Tibial artery (tissue), 4 donors: Measurements from ENCODE around the gene TRPV3.
"Not testable (repeated sequence)": the region's sequence is repeated elsewhere in the genome, so short reads cannot be mapped to it uniquely, and the experiment has no call there.

Source experiments
- DNase-seq, 2 donors: peaks; one replicate each; pipeline ENCODE4 v3.0.0-alpha.2; 2019
- H3K27ac ChIP-seq, 2 donors: fragments of 200-600 bp; sonication (generic) in 1 of 2; 1 replicate in 1 of 2; 2 replicates in 1 of 2; pipeline ENCODE4 v1.5.1; 2018 to 2019; ENCODE audit warnings: mild to moderate bottlenecking in 1 of 2
- H3K27me3 ChIP-seq, 2 donors: fragments of 200-600 bp; sonication (generic) in 1 of 2; one replicate each; pipeline versions ENCODE4 v1.5.1 to v1.6.0; 2016 to 2019
- H3K36me3 ChIP-seq, 3 donors: fragments of 200-600 bp; sonication (generic) in 2 of 3; one replicate each; pipeline ENCODE4 v1.5.1; 2016 to 2019; ENCODE audit warnings: mild to moderate bottlenecking in 2 of 3
- H3K4me1 ChIP-seq, 4 donors: fragments of 200-600 bp; sonication (generic) in 2 of 4; 1 replicate in 3 of 4; 2 replicates in 1 of 4; pipeline ENCODE4 v1.5.1; 2016 to 2019
- H3K4me3 ChIP-seq, 2 donors: fragments of 200-600 bp; sonication (generic) in 1 of 2; 1 replicate in 1 of 2; 2 replicates in 1 of 2; pipeline ENCODE4 v1.5.1; 2018 to 2019; ENCODE audit warnings: mild to moderate bottlenecking in 2 of 2
- H3K9me3 ChIP-seq, 3 donors: fragments of 200-600 bp; sonication (generic) in 1 of 3; one replicate each; pipeline ENCODE4 v1.5.1; 2016 to 2019
- intact Hi-C: fragments of 100-400 bp; cut with DNase I; formaldehyde crosslinking; loops from one replicate; pipeline ENCODE4 v1.15.0; 2023; ENCODE audit warnings: low total_unique reads
- TF ChIP-seq, protein P1 (sequence below), 2 experiments: fragments of 200-600 bp in 1 of 2; fragments of 450-650 bp in 1 of 2; IDR thresholded peaks; one replicate each; pipeline ENCODE4 v1.5.1; 2017 to 2019; ENCODE audit warnings: antibody characterized with exemption in 2 of 2, mild to moderate bottlenecking in 1 of 2, moderate library complexity in 1 of 2

The TRPV3 gene

DNA sequence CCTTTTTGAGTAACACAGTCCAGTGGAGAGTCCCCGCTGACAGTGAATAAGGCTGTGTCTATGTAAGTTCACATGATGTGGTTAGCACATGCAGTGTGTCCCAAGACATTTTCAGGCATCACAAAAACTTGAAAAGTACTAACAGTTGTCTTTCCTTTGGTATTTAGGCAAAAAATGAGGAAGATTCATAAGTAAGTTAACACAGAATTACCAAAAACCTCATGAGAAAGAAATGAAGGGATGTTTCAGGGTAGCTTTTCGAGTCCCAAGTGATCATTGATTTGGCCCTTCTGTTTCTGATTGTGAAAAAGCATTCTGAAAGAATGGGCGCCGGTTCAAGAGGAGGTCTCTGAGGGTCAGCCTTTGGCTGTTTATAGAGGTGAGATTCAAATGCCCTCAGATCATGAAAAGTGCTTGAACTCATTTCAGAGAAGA, 82.3 kb downstream of the TRPV3 start:
- Histone ChIP-seq H3K27ac (no peak overlapping the region), H3K4me1 (peaks cover 0 to 7% (median 0%) of the 10 kb centered on the region in 4 donors), H3K27me3 (no peaks in the 10 kb centered on the region), H3K4me3 (peak overlapping the region in 1 of 2 donors; percentile 24), H3K36me3 (no peaks in the 10 kb centered on the region), H3K9me3 (no peaks in the 10 kb centered on the region)
- intact Hi-C loops = no loop called here
- no peak for DNase-seq
- TF ChIP-seq, protein P1, sequence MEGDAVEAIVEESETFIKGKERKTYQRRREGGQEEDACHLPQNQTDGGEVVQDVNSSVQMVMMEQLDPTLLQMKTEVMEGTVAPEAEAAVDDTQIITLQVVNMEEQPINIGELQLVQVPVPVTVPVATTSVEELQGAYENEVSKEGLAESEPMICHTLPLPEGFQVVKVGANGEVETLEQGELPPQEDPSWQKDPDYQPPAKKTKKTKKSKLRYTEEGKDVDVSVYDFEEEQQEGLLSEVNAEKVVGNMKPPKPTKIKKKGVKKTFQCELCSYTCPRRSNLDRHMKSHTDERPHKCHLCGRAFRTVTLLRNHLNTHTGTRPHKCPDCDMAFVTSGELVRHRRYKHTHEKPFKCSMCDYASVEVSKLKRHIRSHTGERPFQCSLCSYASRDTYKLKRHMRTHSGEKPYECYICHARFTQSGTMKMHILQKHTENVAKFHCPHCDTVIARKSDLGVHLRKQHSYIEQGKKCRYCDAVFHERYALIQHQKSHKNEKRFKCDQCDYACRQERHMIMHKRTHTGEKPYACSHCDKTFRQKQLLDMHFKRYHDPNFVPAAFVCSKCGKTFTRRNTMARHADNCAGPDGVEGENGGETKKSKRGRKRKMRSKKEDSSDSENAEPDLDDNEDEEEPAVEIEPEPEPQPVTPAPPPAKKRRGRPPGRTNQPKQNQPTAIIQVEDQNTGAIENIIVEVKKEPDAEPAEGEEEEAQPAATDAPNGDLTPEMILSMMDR (IDR thresholded peaks at IDR 0.05) = no peak

DNA sequence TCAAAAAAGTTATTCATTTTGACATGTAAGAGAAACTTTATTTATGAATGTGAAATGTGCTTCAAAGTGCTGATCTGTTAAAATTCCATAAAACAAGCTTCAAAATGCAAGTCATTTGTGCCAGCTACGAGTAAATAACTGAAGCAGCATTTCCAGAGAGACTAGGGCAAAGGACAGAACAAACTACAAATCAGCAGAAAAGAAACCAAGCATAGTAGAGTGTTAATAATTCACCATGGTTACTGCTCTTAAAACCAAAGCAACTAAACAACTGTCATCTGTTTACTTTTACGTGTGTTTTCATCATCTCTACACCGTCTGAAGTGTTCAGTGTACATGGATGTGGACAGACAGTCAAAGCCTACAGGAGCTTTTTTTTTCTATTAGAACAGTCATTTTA, 83.4 kb downstream of the TRPV3 start:
- Histone ChIP-seq H3K9me3 (no peaks in the 10 kb centered on the region), H3K27ac (no peak overlapping the region), H3K27me3 (no peaks in the 10 kb centered on the region), H3K4me1 (peaks cover 0 to 7% (median 0%) of the 10 kb centered on the region in 4 donors), H3K36me3 (no peaks in the 10 kb centered on the region), H3K4me3 (no peak overlapping the region)
- intact Hi-C loops = no loop called here
- DNase-seq = no peak
- TF ChIP-seq, protein P1 (IDR thresholded peaks at IDR 0.05) = no peak

DNA sequence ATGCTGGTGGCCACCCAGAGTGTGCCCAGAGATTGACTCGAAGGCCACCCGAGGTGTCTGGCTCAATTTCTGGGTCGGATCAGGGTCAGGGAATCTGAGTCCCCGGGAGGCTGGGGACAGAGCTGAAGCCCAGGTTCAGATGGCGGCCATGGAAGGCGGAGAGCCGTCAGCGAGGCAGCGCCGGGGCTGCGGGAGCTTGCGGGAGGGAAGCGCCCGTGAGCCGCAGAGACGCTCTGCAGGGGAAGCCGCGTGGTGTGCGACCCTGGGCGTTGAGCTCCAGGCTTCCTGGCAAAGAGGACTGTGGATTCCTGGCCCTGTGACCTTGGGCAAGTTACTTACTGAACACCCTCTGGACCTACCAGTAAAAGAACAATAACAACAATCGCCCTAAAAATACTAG, 85.5 kb downstream of the TRPV3 start:
- no peaks in the 10 kb centered on the region for H3K36me3 ChIP-seq
- intact Hi-C loops = no loop called here
- no peak for DNase-seq

DNA sequence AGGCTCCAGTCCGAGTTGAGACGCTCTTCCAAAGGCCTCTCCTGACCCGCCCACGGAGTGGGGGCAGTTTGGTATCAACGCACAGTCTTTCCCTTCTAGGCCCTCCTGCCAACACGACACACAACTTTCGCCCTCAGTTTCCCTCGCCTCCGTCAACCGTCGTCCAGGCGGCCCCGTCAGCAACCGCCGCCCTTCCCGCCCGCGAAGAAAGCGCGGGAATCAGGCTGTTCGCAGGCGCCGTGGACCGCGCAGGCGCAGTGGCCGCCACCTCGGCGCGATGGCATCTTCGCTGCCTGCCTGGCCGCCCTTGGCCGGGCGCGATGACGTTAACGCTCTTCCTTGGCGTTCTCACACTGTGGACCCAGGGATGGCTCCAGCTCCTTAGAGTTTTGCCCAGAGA, 86.0 kb downstream of the TRPV3 start, which contains the start of gene SPATA22:
TSS of gene SPATA22 (minus strand) at position 221 of the 400 bp plus-strand sequence. CDS start 2,494 bp downstream, outside the sequence.
- TF ChIP-seq, protein P1 (IDR thresholded peaks at IDR 0.05) = no peak
- no peak for DNase-seq
- intact Hi-C loops = no loop called here

More for the DNA sequence above, 85.5 kb downstream of the TRPV3 start:
- Histone ChIP-seq H3K27ac (no peak overlapping the region), H3K4me1 (peaks cover 0 to 7% (median 0%) of the 10 kb centered on the region in 4 donors), H3K9me3 (no peaks in the 10 kb centered on the region), H3K27me3 (no peaks in the 10 kb centered on the region), H3K4me3 (no peak overlapping the region)
- TF ChIP-seq, protein P1 (IDR thresholded peaks at IDR 0.05) = no peak

DNA sequence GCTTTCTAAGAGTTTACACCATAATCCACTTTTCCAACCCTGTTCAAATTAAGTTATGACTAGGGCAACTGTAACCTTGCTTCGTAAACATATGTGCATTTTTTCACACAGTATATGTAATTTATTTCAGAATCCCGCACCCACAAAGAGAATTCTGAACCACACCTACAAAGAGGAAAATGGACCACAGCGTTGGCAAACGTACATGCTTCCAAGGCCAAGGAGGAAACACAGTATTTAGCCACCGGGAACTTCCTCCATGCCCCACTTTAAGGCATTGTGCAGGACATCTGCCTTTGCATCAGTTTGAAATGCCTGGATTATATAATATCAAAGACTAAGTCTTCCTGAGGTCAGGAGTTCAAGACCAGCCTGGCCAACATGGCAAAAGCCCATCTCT, 88.1 kb downstream of the TRPV3 start:
- Histone ChIP-seq H3K27me3 (no peaks in the 10 kb centered on the region), H3K4me3 (no peak overlapping the region), H3K36me3 (no peaks in the 10 kb centered on the region), H3K9me3 (no peaks in the 10 kb centered on the region), H3K4me1 (no peaks in the 10 kb centered on the region), H3K27ac (no peak overlapping the region)
- intact Hi-C loops = no loop called here
- TF ChIP-seq, protein P1 (IDR thresholded peaks at IDR 0.05) = no peak
- DNase-seq = no peak

More for the DNA sequence above, 86.0 kb downstream of the TRPV3 start, which contains the start of gene SPATA22:
- H3K36me3 ChIP-seq = no peaks in the 10 kb centered on the region
- H3K27me3 ChIP-seq = no peaks in the 10 kb centered on the region
- H3K27ac ChIP-seq = no peak within 1 kb of the TSS
- no peaks in the 10 kb centered on the region for H3K9me3 ChIP-seq
- H3K4me1 ChIP-seq = peaks cover 0 to 7% (median 0%) of the 10 kb centered on the region in 4 donors
- no peak within 1 kb of the TSS for H3K4me3 ChIP-seq

DNA sequence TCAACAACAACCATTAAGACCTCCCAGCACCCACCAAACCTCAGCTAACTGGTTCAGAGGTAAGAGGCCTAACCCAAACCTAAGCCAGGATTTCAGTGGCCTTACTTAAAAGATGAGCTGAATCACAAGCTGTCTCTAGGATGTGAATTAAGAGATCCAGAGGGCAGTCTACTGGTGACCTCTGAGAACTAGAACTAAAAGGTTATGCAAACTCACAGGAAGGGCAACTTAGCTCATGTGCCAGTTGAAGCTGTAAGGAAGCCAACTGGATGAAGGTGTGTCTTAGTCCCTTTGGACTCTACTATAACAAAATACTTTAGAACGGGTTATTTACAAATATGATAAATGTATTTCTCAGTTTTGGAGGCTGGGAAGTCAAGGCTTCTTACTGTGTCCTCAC, 91.3 kb downstream of the TRPV3 start:
- H3K27ac ChIP-seq, intact Hi-C loops, DNase-seq, H3K4me1 ChIP-seq, H3K36me3 ChIP-seq, H3K4me3 ChIP-seq, H3K9me3 ChIP-seq, H3K27me3 ChIP-seq: not testable (repeated sequence)
